Stimulated activated CD4-positive, alpha-beta T cell treated with anti-CD3 and anti-CD28 coated beads, Interleukin-2, amount 100 ng/mL, for 48 hours (primary cell): ENCODE data around the gene MAGEB4.

Experiments
- DNase-seq, 2 donors: peaks; one replicate each; pipeline ENCODE4 v3.0.0-alpha.2; 2020

Gene MAGEB4

GRCh38 chrX:30283456-30284200, 41.8 kb downstream of the MAGEB4 start:
- DNase-seq: no peak
